HPDE6-E6E7 (cell line): ENCODE data around the gene TMPRSS12.
"Not testable (repeated sequence)": the region's sequence is repeated elsewhere in the genome, so short reads cannot be mapped to it uniquely, and the experiment has no call there.

Experiments
- DNase-seq: peaks from one replicate; pipeline ENCODE4 v3.0.0; 2011; ENCODE audit warnings: missing footprints; ENCODE audit errors: extremely low spot score

The TMPRSS12 gene

GRCh38 chr12:50859621-50860310, 17.0 kb downstream of the TMPRSS12 start:
- no peak for DNase-seq

DNA sequence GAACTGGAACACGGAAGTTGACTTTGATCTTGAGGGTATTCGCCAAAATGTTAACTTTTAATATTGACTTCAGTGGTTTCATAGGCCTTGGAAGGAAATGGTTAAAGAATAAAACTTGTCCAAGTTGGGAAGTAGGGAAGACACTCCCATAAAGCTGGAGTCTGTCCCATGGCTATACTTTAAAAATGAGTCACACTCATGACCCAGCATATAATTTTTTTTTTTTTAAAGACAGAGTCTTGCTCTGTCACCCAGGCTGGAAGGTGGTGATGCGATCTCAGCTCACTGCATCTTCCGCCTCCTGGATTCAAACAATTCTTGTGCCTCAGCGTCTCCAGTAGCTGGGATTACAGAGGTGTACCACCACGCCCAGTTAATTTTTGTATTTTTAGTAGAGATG, 19.6 kb downstream of the TMPRSS12 start:
- peak; percentile 16 for DNase-seq

- no peak for DNase-seq
Observed at GRCh38 chr12:50865266-50865665, 22.5 kb downstream of the TMPRSS12 start.

DNA sequence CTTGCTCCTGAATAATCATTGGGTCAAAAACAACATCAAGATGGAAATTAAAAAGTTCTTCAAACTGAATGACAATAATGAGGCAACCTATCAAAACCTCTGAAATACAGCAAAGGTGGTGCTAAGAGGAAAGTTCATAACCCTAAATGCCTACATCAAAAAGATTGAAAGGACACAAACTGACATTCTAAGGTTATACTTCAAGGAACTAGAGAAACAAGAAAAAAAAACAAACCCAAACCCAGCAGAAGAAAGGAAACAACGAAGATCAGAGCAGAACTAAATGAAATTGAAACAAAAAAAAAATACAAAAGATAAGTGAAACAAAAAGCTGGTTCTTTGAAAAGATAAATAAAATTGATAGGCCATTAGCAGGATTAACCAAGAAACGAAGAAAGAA, 26.2 kb downstream of the TMPRSS12 start:
- not testable (repeated sequence) for DNase-seq

DNA sequence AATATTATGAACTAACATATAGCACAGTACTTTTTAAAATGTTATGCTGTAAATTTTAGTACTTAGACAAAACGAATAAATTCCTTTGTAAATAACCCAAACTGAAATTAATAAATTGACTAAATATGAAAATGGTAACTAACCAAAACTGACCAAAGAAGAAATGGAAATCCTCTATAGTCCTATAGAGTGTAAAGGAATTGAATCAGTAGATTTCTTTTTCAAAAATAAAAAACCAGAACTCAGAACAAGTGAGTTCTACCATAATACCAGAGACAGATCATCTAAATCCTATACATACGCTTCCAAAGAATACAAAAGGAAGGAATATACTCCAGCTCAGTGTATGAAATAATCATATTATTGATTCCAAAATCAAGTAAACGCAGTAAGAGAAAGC, 39.8 kb downstream of the TMPRSS12 start:
- DNase-seq = no peak

GRCh38 chr12:50887191-50887590, 44.5 kb downstream of the TMPRSS12 start:
- DNase-seq = no peak

- DNase-seq = no peak
Observed at GRCh38 chr12:50888666-50889065, 45.9 kb downstream of the TMPRSS12 start.

GRCh38 chr12:50894241-50894640, 51.5 kb downstream of the TMPRSS12 start:
- no peak for DNase-seq

DNA sequence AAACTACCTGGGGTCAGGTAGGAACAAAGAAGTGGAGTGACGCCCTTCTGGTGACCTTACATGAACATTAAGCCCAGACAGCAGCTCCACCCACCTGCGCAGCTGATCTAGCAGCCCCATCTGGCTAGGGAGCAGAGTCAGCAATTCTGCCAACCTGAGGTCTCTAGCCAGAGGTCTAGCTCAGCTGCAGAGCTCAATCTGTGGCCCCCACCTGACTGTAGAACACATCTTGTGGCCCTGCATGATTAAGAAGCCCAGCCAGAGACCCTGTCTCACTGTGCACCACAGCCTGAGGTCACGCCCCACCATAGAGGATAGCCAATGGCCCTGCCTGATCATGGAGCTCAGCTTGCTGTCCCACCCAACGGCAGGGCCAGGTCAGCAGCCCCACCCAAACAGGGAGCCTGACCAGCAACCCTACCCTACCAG, 59.0 kb downstream of the TMPRSS12 start:
- no peak for DNase-seq

DNA sequence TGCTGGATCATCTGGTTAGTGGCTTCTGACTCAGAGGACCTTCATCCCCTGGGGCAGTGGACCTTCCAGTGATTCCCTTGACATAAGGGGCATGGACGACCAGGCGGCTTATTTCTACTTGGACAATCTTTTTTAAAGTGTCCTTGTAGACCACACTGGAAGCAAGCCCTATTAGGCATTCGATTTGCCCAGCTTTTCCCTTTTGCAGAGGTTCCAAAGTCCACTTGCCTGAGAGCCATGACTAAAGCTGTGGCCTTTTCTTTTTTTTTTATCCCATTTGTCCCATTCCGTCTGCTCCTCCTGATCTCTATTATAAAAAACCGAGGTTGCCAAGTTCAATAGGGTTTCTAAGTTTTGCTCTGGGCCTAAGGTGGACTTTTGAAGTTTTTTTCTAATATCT, 65.8 kb downstream of the TMPRSS12 start:
- DNase-seq = not testable (repeated sequence)

- not testable (repeated sequence) for DNase-seq
Observed at GRCh38 chr12:50912361-50912760, 69.6 kb downstream of the TMPRSS12 start.

- no peak for DNase-seq
Observed at GRCh38 chr12:50913224-50913623, 70.5 kb downstream of the TMPRSS12 start.

- no peak for DNase-seq
Observed at GRCh38 chr12:50914872-50915484, 72.3 kb downstream of the TMPRSS12 start.

GRCh38 chr12:50916292-50916691, 73.6 kb downstream of the TMPRSS12 start:
- no peak for DNase-seq

GRCh38 chr12:50918584-50919316, 76.0 kb downstream of the TMPRSS12 start:
- no peak for DNase-seq

DNA sequence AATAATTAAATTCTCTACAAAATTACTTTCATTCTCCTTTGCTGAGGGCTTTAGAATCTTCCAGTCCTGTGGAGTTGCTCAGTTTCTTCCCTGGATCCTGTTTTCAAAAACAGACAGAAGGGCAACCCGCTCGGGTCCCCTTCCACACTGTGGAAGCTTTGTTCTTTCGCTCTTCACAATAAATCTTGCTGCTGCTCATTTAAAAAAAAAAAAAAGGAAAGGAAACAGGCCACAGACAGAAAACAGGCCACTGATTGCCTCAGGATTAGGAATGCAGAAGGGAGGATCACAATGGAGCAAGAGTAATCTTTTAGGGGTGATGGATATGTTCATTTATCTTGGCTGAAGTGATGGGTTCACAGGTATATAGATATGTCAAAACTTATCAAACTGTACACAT, 80.1 kb downstream of the TMPRSS12 start:
- DNase-seq = no peak

GRCh38 chr12:50923361-50924130, 80.8 kb downstream of the TMPRSS12 start:
- no peak for DNase-seq

DNA sequence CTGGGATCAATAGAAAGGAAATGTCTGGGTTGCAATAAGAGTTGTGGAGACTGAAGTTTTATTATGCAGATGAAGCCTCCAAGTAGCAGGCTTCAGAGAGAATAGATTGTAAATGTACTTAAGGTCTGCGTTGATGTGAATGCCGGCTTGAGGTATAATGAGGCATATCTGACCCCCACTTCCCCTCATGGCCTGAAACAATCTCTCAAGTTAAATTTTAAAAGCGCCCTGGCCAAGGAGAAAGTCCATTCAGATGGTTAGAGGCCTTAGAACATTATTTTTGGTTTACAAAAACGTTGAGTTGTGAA, 81.4 kb downstream of the TMPRSS12 start:
- DNase-seq = no peak

- DNase-seq = no peak
Observed at GRCh38 chr12:50924439-50925341, 82.0 kb downstream of the TMPRSS12 start.

DNA sequence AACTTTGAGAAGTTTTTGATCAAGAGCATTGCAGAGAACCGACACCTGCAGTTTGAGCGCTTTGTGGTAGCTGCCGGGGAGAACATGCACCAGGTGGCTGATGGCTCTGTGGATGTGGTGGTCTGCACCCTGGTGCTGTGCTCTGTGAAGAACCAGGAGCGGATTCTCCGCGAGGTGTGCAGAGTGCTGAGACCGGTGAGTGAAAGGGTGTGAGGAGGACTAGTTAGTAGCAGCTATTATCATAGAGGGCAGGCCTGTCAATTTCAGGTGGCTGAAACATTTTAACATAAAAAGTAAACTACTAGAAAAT, 82.6 kb downstream of the TMPRSS12 start:
- no peak for DNase-seq

DNA sequence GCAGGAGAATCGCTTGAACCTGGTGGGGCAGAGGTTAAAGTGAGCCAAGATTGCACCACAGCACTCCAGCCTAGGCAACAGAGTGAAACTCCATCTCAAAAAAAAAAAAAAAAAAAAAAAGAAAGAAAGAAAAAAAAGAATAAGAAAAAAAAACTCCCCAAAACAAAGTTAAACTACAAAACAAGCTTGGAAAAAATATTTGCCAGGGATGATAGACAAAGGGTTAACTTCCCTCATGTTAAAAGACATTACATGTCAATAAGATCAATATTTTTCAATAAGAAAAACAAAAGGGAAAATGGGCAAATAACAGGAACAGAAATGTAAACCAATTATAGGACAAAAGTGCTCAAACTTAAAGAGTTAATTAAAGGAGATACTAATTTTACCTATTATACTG, 83.2 kb downstream of the TMPRSS12 start:
- DNase-seq = no peak
